ENCODE measurements around the gene IGFL4.

GRCh38 chr19:46002678-46003275, 38.0 kb downstream of the IGFL4 start:
- TF ChIP-seq POLR2AphosphoS5 (IDR thresholded peaks at IDR 0.05; ENCODE audit: low read depth), result no peak
- TF ChIP-seq, protein P1, sequence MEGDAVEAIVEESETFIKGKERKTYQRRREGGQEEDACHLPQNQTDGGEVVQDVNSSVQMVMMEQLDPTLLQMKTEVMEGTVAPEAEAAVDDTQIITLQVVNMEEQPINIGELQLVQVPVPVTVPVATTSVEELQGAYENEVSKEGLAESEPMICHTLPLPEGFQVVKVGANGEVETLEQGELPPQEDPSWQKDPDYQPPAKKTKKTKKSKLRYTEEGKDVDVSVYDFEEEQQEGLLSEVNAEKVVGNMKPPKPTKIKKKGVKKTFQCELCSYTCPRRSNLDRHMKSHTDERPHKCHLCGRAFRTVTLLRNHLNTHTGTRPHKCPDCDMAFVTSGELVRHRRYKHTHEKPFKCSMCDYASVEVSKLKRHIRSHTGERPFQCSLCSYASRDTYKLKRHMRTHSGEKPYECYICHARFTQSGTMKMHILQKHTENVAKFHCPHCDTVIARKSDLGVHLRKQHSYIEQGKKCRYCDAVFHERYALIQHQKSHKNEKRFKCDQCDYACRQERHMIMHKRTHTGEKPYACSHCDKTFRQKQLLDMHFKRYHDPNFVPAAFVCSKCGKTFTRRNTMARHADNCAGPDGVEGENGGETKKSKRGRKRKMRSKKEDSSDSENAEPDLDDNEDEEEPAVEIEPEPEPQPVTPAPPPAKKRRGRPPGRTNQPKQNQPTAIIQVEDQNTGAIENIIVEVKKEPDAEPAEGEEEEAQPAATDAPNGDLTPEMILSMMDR (IDR thresholded peaks at IDR 0.05; ENCODE audit: insufficient read depth, low read length), result no peak
- no peak for TF ChIP-seq REST (IDR thresholded peaks at IDR 0.05; ENCODE audit: insufficient replicate concordance, low read depth)
- TF ChIP-seq SPI1 (IDR thresholded peaks at IDR 0.05; ENCODE audit: borderline replicate concordance, low read depth), result no peak
- no peak for TF ChIP-seq GABPA (IDR thresholded peaks at IDR 0.05; ENCODE audit: low read depth)
